Epithelial cell of esophagus (primary cell): ENCODE results near the gene ARNT2.

Experiments
- DNase-seq: peaks from one replicate; pipeline ENCODE4 v3.0.0; 2010; ENCODE audit warnings: low read depth
- H3K4me3 ChIP-seq: 2 replicates; pipeline ENCODE4 v1.5.1; 2011; ENCODE audit warnings: mild to moderate bottlenecking, low read length, control low read depth
- CTCF ChIP-seq: IDR thresholded peaks from 2 replicates; pipeline ENCODE4 v1.5.1; 2011; ENCODE audit warnings: low read depth, mild to moderate bottlenecking, low read length, control low read depth, inconsistent platforms; ENCODE audit not compliant: insufficient read depth; ENCODE audit errors: missing control alignments

The ARNT2 gene

GRCh38 chr15:80565398-80565797 is 161.2 kb downstream of the ARNT2 start:
- DNase-seq, result no peak
- no peak for TF ChIP-seq CTCF
- no peak overlapping the region for H3K4me3 ChIP-seq

GRCh38 chr15:80565988-80566387 is 161.8 kb downstream of the ARNT2 start:
- no peak for TF ChIP-seq CTCF
- no peak overlapping the region for H3K4me3 ChIP-seq
- no peak for DNase-seq

DNA sequence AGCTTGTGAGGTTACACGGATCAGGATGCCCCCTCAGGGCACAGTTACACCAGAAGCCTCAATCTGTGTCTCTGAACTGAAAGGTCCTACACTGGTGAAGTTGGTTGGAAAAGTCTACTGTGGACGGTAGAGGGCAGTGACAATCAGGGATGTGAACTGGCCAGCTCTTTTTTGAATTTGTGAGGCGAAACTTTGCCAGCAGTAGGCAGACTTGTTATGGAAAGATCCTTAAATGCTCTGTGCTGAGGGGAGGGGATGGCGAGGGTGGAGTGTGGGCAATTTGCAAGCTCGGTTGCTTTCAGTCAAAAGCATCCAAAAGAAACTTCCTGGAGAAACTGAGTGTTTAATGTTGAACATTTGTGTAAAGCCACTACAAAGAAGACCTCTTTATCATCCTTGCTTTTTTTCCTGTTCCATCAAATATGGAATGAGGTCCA is 163.6 kb downstream of the ARNT2 start:
- peak; percentile 86 for DNase-seq
- H3K4me3 ChIP-seq, result no peak overlapping the region
- peak; percentile 93 for TF ChIP-seq CTCF

DNA sequence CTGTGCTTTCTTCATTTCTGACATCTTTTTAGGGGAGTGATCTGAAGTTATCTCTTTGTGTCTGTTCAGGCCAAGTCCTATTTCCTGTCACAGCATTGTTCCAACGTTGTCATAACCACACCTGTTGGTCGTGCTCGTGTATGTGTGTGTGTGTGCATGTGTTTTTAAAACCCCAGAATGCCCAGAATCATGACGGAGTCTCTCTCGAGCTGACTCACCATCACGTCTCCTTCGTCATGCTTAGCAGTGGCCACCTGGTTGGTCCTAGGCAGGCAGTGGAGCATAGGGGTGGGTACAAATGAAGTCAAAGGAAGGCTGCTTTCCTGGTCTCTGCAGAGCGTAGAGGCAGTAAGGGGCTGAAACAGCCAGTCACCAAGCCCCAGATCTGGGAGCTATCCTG is 164.1 kb downstream of the ARNT2 start:
- peak; percentile 79 for DNase-seq
- TF ChIP-seq CTCF, result no peak
- H3K4me3 ChIP-seq, result no peak overlapping the region

DNA sequence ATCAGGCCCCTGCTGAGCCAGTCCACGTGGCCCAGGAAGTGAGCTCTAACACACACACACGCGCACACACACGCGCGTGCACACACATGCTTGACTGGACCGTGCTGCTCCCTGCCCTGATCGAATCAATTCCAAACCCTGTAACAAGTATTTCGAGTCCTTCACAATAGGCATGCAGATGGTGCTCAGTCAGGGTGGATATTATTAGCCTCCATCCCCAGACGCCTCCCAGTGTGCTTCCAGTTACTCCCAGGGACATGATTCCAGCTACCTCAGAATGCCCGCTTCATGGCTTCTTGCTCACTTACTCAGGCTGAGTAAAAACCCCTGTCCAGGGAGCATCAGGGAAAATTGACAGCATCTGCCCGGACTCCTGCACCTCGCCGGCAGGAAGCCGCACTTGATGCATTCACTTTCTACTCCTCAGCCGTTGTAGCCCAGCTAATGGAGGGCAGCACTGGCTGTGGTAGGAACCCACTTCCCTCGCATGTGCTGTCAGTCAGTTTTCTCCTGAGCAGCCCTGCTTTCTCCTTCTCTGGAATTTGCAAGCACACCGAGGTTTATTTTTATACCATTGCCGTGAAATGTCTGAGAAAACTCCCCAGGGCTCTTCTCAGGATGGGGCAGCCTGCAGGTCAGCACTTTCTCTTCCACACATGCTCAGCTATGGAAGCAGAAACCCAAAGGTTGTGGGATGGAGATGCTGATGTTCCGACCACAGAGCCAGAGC is 164.9 kb downstream of the ARNT2 start:
- no peak for DNase-seq
- no peak overlapping the region for H3K4me3 ChIP-seq
- no peak for TF ChIP-seq CTCF

DNA sequence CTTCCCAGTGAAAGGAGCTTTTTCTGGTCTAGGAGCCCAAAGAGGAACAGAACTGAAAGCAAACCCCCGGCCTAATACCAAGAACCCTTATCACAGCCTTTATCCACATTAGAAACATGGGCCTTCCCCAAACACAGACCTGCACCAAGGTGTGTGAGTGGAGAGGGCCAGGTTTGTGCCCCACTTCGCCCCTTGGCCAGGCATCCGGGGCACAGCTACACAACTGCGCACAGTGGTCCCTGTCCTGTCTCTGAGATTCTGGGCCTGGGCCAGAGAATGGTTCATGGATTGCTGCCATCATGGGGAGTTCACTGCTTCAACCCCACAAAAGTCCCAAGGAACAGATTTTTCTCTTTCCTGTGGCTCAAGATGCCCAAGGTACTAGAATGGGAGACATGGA is 165.5 kb downstream of the ARNT2 start:
- DNase-seq, result no peak
- TF ChIP-seq CTCF, result no peak
- no peak overlapping the region for H3K4me3 ChIP-seq

- H3K4me3 ChIP-seq, result no peak overlapping the region
- no peak for TF ChIP-seq CTCF
- peak; percentile 25 for DNase-seq
Observed at GRCh38 chr15:80570553-80570952, 166.4 kb downstream of the ARNT2 start.
